Right atrium auricular region (tissue), 2 donors: ENCODE data around the gene OBI1. TPM values are rescaled to one million over a fixed set of nuclear protein-coding genes. Genes with fewer than 3 reads are reported as not detected.
A peak's percentile ranks its signal among the peaks of the same experiment; 100 is the strongest.

Experiments
- DNase-seq: peaks from one replicate; pipeline ENCODE4 v3.0.0-alpha.2; 2019; ENCODE audit warnings: low spot score
- H3K27ac ChIP-seq, 2 donors: fragments of 200-600 bp; sonication (generic); 1 replicate in 1 of 2; 2 replicates in 1 of 2; pipeline ENCODE4 v1.5.1; 2016 to 2019
- H3K27me3 ChIP-seq, 2 donors: fragments of 200-600 bp; sonication (generic); one replicate each; pipeline versions ENCODE4 v1.5.1 to v1.6.0; 2017 to 2019
- H3K36me3 ChIP-seq: fragments of 200-600 bp; sonication (generic); one replicate; pipeline ENCODE4 v1.5.1; 2016
- H3K4me1 ChIP-seq, 2 donors: fragments of 200-600 bp; sonication (generic); one replicate each; pipeline versions ENCODE4 v1.5.1 to v1.6.0; 2017 to 2019
- H3K4me3 ChIP-seq, 2 donors: fragments of 200-600 bp; sonication (generic); 1 replicate in 1 of 2; 2 replicates in 1 of 2; pipeline ENCODE4 v1.5.1; 2017 to 2019; ENCODE audit warnings: mild to moderate bottlenecking in 1 of 2, moderate library complexity in 1 of 2
- H3K9me3 ChIP-seq, 2 donors: fragments of 200-600 bp; sonication (generic); one replicate each; pipeline ENCODE4 v1.5.1; 2019
- CTCF ChIP-seq, 2 donors: fragments of 200-600 bp; sonication (generic); IDR thresholded peaks; one replicate each; pipeline ENCODE4 v1.5.1; 2019; ENCODE audit warnings: antibody characterized with exemption in 2 of 2
- total RNA-seq, 2 donors: library from RNA; depleted of rRNA; stranded (reverse); fragments of >200 nt; gene quantifications; one replicate each; pipeline ENCODE4 v1.1.0, GENCODE V29; 2016

The OBI1 gene
- total RNA-seq, 2 donors from 2014 or later: 6.1 to 7.3 TPM

GRCh38 chr13:78606471-78607408, 52.2 kb downstream of the OBI1 start:
- peaks cover 59 to 72% of the 10 kb centered on the region in 2 donors for H3K27me3 ChIP-seq
- H3K9me3 ChIP-seq: no peaks in the 10 kb centered on the region
- no peak overlapping the region for H3K27ac ChIP-seq
- no peaks in the 10 kb centered on the region for H3K36me3 ChIP-seq
- H3K4me1 ChIP-seq: peaks cover 0 to 48% of the 10 kb centered on the region in 2 donors
- no peak for TF ChIP-seq CTCF (IDR thresholded peaks at IDR 0.05)
- DNase-seq: no peak
- H3K4me3 ChIP-seq: no peak overlapping the region

GRCh38 chr13:78604782-78605611, 54.0 kb downstream of the OBI1 start:
- no peak for DNase-seq
- no peaks in the 10 kb centered on the region for H3K9me3 ChIP-seq
- peaks cover 0 to 55% of the 10 kb centered on the region in 2 donors for H3K4me1 ChIP-seq
- no peak for TF ChIP-seq CTCF (IDR thresholded peaks at IDR 0.05)
- peaks cover 72 to 86% of the 10 kb centered on the region in 2 donors for H3K27me3 ChIP-seq
- H3K36me3 ChIP-seq: no peaks in the 10 kb centered on the region
- no peak overlapping the region for H3K27ac ChIP-seq
- no peak overlapping the region for H3K4me3 ChIP-seq

GRCh38 chr13:78603240-78603957, 55.6 kb downstream of the OBI1 start, which contains the start of gene POU4F1:
Gene POU4F1 (minus strand): TSS chr13:78603552. CDS start chr13:78603326, 226 bp downstream.
- Histone ChIP-seq H3K4me3 (peak within 1 kb of the TSS; percentile 6 to 39), H3K9me3 (no peaks in the 10 kb centered on the region), H3K36me3 (no peaks in the 10 kb centered on the region), H3K27me3 (peaks cover 75 to 77% of the 10 kb centered on the region in 2 donors), H3K27ac (no peak within 1 kb of the TSS), H3K4me1 (peaks cover 0 to 39% of the 10 kb centered on the region in 2 donors)
- no peak for TF ChIP-seq CTCF (IDR thresholded peaks at IDR 0.05)
- no peak for DNase-seq

GRCh38 chr13:78602561-78603239, 56.3 kb downstream of the OBI1 start:
- Histone ChIP-seq H3K9me3 (no peaks in the 10 kb centered on the region), H3K4me3 (peak overlapping the region in 1 of 2 donors; percentile 39), H3K27ac (no peak overlapping the region), H3K4me1 (peaks cover 0 to 33% of the 10 kb centered on the region in 2 donors), H3K27me3 (peaks cover 72 to 75% of the 10 kb centered on the region in 2 donors), H3K36me3 (no peaks in the 10 kb centered on the region)
- no peak for DNase-seq
- TF ChIP-seq CTCF (IDR thresholded peaks at IDR 0.05): no peak
